IMR-90 (cell line): ENCODE data around the gene ADGRL1.
A peak's percentile ranks its signal among the peaks of the same experiment; 100 is the strongest.
"Not testable (repeated sequence)": the region's sequence is repeated elsewhere in the genome, so short reads cannot be mapped to it uniquely, and the experiment has no call there.

Experiments
- BHLHE40 ChIP-seq: fragments of 150-350 bp; IDR thresholded peaks from 2 replicates; pipeline ENCODE4 v1.6.1; 2016; ENCODE audit warnings: mild to moderate bottlenecking, low read depth, low read length
- CEBPB ChIP-seq: IDR thresholded peaks from 2 replicates; pipeline ENCODE4 v1.6.1; 2012; ENCODE audit warnings: low read depth, low read length, improper control_type of control experiment
- POLR2A ChIP-seq: IDR thresholded peaks from 2 replicates; pipeline ENCODE4 v1.6.1; 2012; ENCODE audit warnings: mild to moderate bottlenecking, low read depth, low read length
- RAD21 ChIP-seq: IDR thresholded peaks from 2 replicates; pipeline ENCODE4 v1.6.1; 2012; ENCODE audit warnings: low read length, improper control_type of control experiment
- RFX5 ChIP-seq: IDR thresholded peaks from 2 replicates; pipeline ENCODE4 v1.8.0; 2012; ENCODE audit warnings: low read depth, mild to moderate bottlenecking, low read length, moderate library complexity
- SMC3 ChIP-seq: fragments of 150-350 bp; IDR thresholded peaks from 2 replicates; pipeline ENCODE4 v1.6.1; 2016; ENCODE audit warnings: low read depth, mild to moderate bottlenecking, antibody characterized with exemption, low read length, moderate library complexity
- TF ChIP-seq, protein P1 (sequence below): fragments of 150-350 bp; IDR thresholded peaks from 2 replicates; pipeline ENCODE4 v1.6.1; 2017; ENCODE audit warnings: mild to moderate bottlenecking, antibody characterized with exemption, low read length, low read depth
- TF ChIP-seq, protein P2 (sequence below): conservative IDR thresholded peaks from 2 replicates; pipeline ENCODE4 v1.5.1; 2012; ENCODE audit warnings: mild to moderate bottlenecking, low read depth, low read length, improper control_type of control experiment
- TF ChIP-seq, protein P3 (sequence below): fragments of 150-350 bp; IDR thresholded peaks from 2 replicates; pipeline ENCODE4 v1.6.1; 2016; ENCODE audit warnings: low read depth, mild to moderate bottlenecking, low read length, moderate library complexity, borderline replicate concordance

DNA sequence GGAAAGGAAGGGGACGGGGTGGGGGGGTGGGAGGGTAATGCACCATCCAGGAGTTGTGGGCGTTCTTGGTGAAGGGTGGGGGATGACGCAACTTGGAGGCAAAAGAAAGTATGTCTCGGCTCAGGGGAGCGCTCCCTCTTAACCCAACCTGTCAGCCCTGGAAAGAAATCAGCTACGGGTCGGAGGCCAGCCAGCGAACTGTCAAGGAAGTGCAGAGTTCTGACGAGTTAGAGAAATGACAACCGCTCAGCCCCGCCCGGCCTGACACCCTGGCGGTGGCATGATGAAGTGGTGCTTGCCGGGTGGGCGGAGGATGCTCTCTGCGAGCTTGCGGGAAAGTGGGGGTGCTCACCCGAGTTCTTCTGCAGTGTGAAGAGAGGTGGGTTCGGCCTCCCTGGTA is 15.4 kb upstream of the ADGRL1 start:
- not testable (repeated sequence) for TF ChIP-seq POLR2A, SMC3, RFX5, RAD21, BHLHE40
- TF ChIP-seq CEBPB: peak; percentile 15; the same call in 1 of the 2 replicates
- TF ChIP-seq, protein P1, sequence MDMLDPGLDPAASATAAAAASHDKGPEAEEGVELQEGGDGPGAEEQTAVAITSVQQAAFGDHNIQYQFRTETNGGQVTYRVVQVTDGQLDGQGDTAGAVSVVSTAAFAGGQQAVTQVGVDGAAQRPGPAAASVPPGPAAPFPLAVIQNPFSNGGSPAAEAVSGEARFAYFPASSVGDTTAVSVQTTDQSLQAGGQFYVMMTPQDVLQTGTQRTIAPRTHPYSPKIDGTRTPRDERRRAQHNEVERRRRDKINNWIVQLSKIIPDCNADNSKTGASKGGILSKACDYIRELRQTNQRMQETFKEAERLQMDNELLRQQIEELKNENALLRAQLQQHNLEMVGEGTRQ: not testable (repeated sequence)
- TF ChIP-seq, protein P2, sequence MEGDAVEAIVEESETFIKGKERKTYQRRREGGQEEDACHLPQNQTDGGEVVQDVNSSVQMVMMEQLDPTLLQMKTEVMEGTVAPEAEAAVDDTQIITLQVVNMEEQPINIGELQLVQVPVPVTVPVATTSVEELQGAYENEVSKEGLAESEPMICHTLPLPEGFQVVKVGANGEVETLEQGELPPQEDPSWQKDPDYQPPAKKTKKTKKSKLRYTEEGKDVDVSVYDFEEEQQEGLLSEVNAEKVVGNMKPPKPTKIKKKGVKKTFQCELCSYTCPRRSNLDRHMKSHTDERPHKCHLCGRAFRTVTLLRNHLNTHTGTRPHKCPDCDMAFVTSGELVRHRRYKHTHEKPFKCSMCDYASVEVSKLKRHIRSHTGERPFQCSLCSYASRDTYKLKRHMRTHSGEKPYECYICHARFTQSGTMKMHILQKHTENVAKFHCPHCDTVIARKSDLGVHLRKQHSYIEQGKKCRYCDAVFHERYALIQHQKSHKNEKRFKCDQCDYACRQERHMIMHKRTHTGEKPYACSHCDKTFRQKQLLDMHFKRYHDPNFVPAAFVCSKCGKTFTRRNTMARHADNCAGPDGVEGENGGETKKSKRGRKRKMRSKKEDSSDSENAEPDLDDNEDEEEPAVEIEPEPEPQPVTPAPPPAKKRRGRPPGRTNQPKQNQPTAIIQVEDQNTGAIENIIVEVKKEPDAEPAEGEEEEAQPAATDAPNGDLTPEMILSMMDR: 0 out of 2 replicates have a peak, but pooled peaks have one; percentile 9
- TF ChIP-seq, protein P3, sequence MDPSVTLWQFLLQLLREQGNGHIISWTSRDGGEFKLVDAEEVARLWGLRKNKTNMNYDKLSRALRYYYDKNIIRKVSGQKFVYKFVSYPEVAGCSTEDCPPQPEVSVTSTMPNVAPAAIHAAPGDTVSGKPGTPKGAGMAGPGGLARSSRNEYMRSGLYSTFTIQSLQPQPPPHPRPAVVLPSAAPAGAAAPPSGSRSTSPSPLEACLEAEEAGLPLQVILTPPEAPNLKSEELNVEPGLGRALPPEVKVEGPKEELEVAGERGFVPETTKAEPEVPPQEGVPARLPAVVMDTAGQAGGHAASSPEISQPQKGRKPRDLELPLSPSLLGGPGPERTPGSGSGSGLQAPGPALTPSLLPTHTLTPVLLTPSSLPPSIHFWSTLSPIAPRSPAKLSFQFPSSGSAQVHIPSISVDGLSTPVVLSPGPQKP: not testable (repeated sequence)
